HepG2 (cell line): ENCODE results near the gene PRCP. TPM values are rescaled to one million over a fixed set of nuclear protein-coding genes. Genes with fewer than 3 reads are reported as not detected.

Experiments used
- BATF2 ChIP-seq: sonication (generic); formaldehyde crosslinking; IDR thresholded peaks from 2 replicates; pipeline ENCODE4 v1.8.0; 2022; ENCODE audit warnings: mild to moderate bottlenecking, missing genetic modification reagents, moderate library complexity
- BCL3 ChIP-seq: sonication (generic); formaldehyde crosslinking; IDR thresholded peaks from 2 replicates; pipeline ENCODE4 v1.5.1; 2020; ENCODE audit warnings: mild to moderate bottlenecking, missing genetic modification reagents, moderate library complexity
- GATAD1 ChIP-seq: IDR thresholded peaks from 2 replicates; pipeline ENCODE4 v1.6.1; 2016; ENCODE audit warnings: missing genetic modification reagents, missing compliant biosample characterization
- NR2F1 ChIP-seq, 2 experiments: fragments of 450-650 bp in 1 of 2; formaldehyde crosslinking in 1 of 2; IDR thresholded peaks; 2 replicates each; pipeline versions ENCODE4 v1.5.0 to v1.6.1; 2016 to 2020; ENCODE audit warnings: mild to moderate bottlenecking in 1 of 2, missing compliant biosample characterization in 1 of 2, missing genetic modification reagents in 1 of 2, moderate library complexity in 1 of 2
- PAWR ChIP-seq: sonication (generic); formaldehyde crosslinking; IDR thresholded peaks from 2 replicates; pipeline ENCODE4 v1.4.0; 2020; ENCODE audit warnings: missing genetic modification reagents, mild to moderate bottlenecking, borderline replicate concordance
- RELA ChIP-seq: sonication (generic); formaldehyde crosslinking; IDR thresholded peaks from 2 replicates; pipeline ENCODE4 v1.4.0; 2020; ENCODE audit warnings: missing genetic modification reagents
- SMAD3 ChIP-seq: sonication (generic); formaldehyde crosslinking; IDR thresholded peaks from 2 replicates; pipeline ENCODE4 v1.4.0; 2020; ENCODE audit warnings: missing genetic modification reagents
- TBX3 ChIP-seq: fragments of 450-650 bp; IDR thresholded peaks from 2 replicates; pipeline ENCODE4 v1.6.1; 2017; ENCODE audit warnings: antibody characterized with exemption, mild to moderate bottlenecking, inconsistent platforms, borderline replicate concordance
- ZNF746 ChIP-seq: sonication (generic); formaldehyde crosslinking; IDR thresholded peaks from 2 replicates; pipeline ENCODE4 v1.8.0; 2022; ENCODE audit warnings: mild to moderate bottlenecking, missing genetic modification reagents
- polyA plus RNA-seq, 8 experiments: library from polyadenylated mRNA; depleted of rRNA in 3 of 8; stranded (reverse) in 7 of 8; unstranded in 1 of 8; fragments of >200 nt; fragmentation: Illumina TruSeq in 4 of 8; extraction: Trizol in 4 of 8; gene quantifications; 2 replicates each; pipeline versions ENCODE4 v1.2.1 to v1.2.3, GENCODE V29; 2011 to 2016; ENCODE audit warnings: low read depth in 4 of 8, missing spikeins in 1 of 8, mixed read lengths in 1 of 8; ENCODE audit not compliant: insufficient read depth in 1 of 8
- total RNA-seq, 5 experiments: library from RNA; depleted of rRNA; stranded (reverse); fragments of >200 nt; fragmentation: Illumina TruSeq; extraction: Trizol; gene quantifications; 2 replicates each; pipeline ENCODE4 v1.2.3, GENCODE V29; 2016; ENCODE audit warnings: low read depth in 1 of 5
- TF ChIP-seq, protein P1 (sequence below): IDR thresholded peaks from 2 replicates; pipeline ENCODE4 v1.6.1; 2016; ENCODE audit warnings: low read depth, missing genetic modification reagents, missing compliant biosample characterization
- TF ChIP-seq, protein P2 (sequence below): sonication (generic); formaldehyde crosslinking; IDR thresholded peaks from 2 replicates; pipeline ENCODE4 v1.4.0; 2020; ENCODE audit warnings: mild to moderate bottlenecking, missing genetic modification reagents

Gene PRCP
- total and polyA plus RNA-seq, 2 of the 13 experiments (the other 11 are each of a cell fraction or from before 2014, with no cell fraction given), result 84.2 to 105 TPM

DNA sequence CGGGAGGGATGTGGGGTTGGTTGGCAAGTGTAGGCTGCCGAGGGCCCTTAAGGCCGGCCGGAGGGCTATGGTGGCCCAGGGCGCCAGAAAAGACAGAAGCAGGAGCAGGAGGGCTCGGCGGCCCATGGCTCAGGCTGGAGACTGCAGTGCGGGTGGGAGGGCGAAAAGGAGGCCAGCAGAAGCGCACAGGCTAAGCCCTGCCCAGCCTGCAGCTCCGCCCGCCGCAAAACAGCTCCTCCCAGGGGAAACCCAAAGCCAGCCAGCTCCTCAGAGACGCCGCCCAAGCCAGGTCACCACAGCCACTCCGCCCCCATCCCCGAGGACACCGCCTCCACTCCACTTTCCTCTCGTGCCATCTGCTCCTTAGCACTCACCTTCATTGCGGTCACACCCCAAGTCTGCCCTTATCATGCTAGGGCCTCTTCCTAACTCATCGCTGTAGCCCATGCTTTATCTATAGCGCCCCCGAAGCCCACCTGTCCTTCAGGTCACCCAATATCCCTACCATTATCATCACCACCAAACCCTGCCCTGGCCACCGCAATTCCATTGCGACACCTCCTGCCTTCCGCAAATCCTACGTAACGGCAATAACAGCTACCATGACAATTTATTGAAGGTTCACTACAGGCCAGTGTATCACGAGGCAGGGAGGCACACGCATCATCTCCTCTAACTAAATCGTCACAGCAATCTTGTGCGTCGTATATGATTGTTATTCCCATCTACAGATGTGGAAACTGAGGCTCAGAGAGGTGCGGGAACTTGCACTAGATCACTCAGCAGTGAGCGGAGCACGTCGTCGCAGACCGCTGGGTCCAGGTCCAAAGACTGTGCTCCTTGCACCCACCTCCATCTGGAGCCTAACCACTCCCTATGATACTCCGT lies at the start of gene PRCP (continued):
- peak; percentile 47; the same call in 1 of the 2 replicates for TF ChIP-seq BCL3 (CRISPR knock-in tag)
- no peak for TF ChIP-seq RELA (CRISPR knock-in tag)
- peak; percentile 26; the same call in 1 of the 2 replicates for TF ChIP-seq TBX3
- no peak; the same call in 1 of the 2 replicates for TF ChIP-seq ZNF746
- TF ChIP-seq NR2F1 (CRISPR knock-in tag; IDR thresholded peaks at IDR 0.05), result no peak
- TF ChIP-seq, protein P1, sequence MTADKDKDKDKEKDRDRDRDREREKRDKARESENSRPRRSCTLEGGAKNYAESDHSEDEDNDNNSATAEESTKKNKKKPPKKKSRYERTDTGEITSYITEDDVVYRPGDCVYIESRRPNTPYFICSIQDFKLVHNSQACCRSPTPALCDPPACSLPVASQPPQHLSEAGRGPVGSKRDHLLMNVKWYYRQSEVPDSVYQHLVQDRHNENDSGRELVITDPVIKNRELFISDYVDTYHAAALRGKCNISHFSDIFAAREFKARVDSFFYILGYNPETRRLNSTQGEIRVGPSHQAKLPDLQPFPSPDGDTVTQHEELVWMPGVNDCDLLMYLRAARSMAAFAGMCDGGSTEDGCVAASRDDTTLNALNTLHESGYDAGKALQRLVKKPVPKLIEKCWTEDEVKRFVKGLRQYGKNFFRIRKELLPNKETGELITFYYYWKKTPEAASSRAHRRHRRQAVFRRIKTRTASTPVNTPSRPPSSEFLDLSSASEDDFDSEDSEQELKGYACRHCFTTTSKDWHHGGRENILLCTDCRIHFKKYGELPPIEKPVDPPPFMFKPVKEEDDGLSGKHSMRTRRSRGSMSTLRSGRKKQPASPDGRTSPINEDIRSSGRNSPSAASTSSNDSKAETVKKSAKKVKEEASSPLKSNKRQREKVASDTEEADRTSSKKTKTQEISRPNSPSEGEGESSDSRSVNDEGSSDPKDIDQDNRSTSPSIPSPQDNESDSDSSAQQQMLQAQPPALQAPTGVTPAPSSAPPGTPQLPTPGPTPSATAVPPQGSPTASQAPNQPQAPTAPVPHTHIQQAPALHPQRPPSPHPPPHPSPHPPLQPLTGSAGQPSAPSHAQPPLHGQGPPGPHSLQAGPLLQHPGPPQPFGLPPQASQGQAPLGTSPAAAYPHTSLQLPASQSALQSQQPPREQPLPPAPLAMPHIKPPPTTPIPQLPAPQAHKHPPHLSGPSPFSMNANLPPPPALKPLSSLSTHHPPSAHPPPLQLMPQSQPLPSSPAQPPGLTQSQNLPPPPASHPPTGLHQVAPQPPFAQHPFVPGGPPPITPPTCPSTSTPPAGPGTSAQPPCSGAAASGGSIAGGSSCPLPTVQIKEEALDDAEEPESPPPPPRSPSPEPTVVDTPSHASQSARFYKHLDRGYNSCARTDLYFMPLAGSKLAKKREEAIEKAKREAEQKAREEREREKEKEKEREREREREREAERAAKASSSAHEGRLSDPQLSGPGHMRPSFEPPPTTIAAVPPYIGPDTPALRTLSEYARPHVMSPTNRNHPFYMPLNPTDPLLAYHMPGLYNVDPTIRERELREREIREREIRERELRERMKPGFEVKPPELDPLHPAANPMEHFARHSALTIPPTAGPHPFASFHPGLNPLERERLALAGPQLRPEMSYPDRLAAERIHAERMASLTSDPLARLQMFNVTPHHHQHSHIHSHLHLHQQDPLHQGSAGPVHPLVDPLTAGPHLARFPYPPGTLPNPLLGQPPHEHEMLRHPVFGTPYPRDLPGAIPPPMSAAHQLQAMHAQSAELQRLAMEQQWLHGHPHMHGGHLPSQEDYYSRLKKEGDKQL (CRISPR knock-in tag), result no peak
- TF ChIP-seq GATAD1 (CRISPR knock-in tag), result peak; percentile 47; the same call in 1 of the 2 replicates
- no peak for TF ChIP-seq BATF2 (CRISPR knock-in tag)
- 0 out of 2 replicates have a peak, but pooled peaks have one; percentile 33 for TF ChIP-seq PAWR (CRISPR knock-in tag)
- TF ChIP-seq SMAD3 (CRISPR knock-in tag), result peak; percentile 64; the same call in 1 of the 2 replicates
- TF ChIP-seq, protein P2, sequence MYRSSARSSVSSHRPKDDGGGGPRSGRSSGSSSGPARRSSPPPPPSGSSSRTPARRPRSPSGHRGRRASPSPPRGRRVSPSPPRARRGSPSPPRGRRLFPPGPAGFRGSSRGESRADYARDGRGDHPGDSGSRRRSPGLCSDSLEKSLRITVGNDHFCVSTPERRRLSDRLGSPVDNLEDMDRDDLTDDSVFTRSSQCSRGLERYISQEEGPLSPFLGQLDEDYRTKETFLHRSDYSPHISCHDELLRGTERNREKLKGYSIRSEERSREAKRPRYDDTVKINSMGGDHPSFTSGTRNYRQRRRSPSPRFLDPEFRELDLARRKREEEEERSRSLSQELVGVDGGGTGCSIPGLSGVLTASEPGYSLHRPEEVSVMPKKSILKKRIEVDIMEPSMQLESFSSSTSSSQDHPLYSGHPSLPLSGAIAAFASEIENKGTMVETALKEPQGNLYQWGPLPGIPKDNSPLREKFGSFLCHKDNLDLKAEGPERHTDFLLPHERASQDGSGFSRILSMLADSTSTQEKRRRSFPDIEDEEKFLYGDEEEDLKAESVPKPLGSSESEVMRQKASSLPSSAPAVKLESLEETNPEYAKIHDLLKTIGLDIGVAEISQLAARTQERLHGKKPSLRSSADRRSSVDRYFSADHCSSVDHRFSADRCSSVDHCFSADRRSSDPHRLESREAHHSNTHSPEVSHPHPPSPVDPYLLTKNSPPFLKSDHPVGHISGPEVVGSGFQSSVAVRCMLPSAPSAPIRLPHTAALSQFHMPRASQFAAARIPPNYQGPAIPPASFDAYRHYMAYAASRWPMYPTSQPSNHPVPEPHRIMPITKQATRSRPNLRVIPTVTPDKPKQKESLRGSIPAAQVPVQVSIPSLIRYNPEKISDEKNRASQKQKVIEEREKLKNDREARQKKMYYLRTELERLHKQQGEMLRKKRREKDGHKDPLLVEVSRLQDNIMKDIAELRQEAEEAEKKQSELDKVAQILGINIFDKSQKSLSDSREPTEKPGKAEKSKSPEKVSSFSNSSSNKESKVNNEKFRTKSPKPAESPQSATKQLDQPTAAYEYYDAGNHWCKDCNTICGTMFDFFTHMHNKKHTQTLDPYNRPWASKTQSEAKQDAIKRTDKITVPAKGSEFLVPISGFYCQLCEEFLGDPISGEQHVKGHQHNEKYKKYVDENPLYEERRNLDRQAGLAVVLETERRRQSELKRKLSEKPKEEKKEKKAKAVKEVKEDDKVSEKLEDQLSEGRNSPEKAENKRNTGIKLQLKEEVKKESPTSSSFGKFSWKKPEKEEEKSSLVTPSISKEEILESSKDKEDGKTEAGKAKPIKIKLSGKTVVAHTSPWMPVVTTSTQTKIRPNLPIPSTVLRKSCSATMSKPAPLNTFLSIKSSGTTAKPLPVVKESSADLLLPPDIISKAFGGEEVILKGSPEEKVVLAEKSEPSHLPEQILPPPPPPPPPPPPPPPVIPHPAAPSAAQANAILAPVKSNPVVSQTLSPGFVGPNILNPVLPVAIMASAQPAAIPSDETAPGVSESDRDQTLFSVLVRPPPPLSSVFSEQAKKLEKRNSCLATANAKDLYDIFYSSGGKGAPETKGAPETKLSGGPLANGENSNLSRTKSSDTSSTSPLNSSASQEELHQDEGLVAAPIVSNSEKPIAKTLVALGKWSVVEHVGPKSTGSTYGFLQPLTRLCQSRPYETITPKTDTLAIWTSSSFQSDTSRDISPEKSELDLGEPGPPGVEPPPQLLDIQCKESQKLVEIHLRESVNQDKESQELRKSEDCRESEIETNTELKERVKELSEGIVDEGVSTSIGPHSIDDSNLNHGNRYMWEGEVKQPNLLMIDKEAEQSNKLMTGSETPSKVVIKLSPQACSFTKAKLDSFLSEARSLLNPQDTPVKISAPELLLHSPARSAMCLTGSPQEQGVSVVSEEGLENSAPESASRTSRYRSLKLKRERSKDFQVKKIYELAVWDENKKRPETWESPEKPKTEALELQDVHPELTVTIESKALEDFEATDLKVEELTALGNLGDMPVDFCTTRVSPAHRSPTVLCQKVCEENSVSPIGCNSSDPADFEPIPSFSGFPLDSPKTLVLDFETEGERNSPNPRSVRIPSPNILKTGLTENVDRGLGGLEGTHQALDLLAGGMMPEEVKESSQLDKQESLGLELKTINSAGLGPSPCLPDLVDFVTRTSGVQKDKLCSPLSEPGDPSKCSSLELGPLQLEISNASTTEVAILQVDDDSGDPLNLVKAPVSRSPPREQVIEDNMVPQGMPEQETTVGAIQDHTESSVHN (CRISPR knock-in tag), result peak; percentile 45; the same call in 1 of the 2 replicates
